Aorta (tissue), 5 donors: ENCODE data around the gene ADGRL3. TPM values are rescaled to one million over a fixed set of nuclear protein-coding genes. Genes with fewer than 3 reads are reported as not detected.

Experiments used
- ATAC-seq: fragments of 200-7000 bp; cut with Tn5 transposase; one replicate; pipeline ENCODE4 v1.9.1; 2022; ENCODE audit warnings: moderate library complexity; ENCODE audit not compliant: low FRiP score
- DNase-seq, 2 donors: peaks; one replicate each; pipeline ENCODE4 v3.0.0-alpha.2; 2020
- H3K27ac ChIP-seq, 2 donors: one replicate each; pipeline ENCODE4 v1.5.1; 2013; ENCODE audit warnings: low read length in 2 of 2, mild to moderate bottlenecking in 2 of 2, moderate library complexity in 2 of 2, control low read depth in 1 of 2, inconsistent platforms in 1 of 2, low read depth in 1 of 2
- H3K27me3 ChIP-seq, 2 donors: one replicate each; pipeline ENCODE4 v1.6.1; 2013; ENCODE audit warnings: control low read depth in 1 of 2, low read length in 1 of 2, mild to moderate bottlenecking in 1 of 2, moderate library complexity in 1 of 2; ENCODE audit not compliant: insufficient read depth in 2 of 2, control insufficient read depth in 1 of 2
- H3K36me3 ChIP-seq, 2 donors: one replicate each; pipeline ENCODE4 v1.6.1; 2013; ENCODE audit warnings: control low read depth in 1 of 2, low read length in 1 of 2, mild to moderate bottlenecking in 1 of 2; ENCODE audit not compliant: insufficient read depth in 2 of 2, control insufficient read depth in 1 of 2
- H3K4me1 ChIP-seq, 2 donors: one replicate each; pipeline ENCODE4 v1.6.1; 2013; ENCODE audit warnings: low read length in 2 of 2, control low read depth in 1 of 2, mild to moderate bottlenecking in 1 of 2, moderate library complexity in 1 of 2; ENCODE audit not compliant: insufficient read depth in 2 of 2, control insufficient read depth in 1 of 2
- H3K4me3 ChIP-seq, 2 donors: one replicate each; pipeline ENCODE4 v1.5.1; 2013; ENCODE audit warnings: low read length in 2 of 2, control low read depth in 1 of 2, mild to moderate bottlenecking in 1 of 2
- H3K9me3 ChIP-seq: one replicate; pipeline ENCODE4 v1.6.1; 2013; ENCODE audit warnings: mild to moderate bottlenecking, low read length; ENCODE audit not compliant: control insufficient read depth
- WGBS, 2 donors: extraction: QIAGEN DNeasy Blood & Tissue Kit; methylation state at CpG; one replicate each; pipeline ENCODE4 v1.1.7; 2013; 5-methylcytosine and 5-hydroxymethylcytosine counted together
- intact Hi-C, 2 donors: fragments of 100-400 bp; cut with DNase I; formaldehyde crosslinking; loops; one replicate each; pipeline versions ENCODE4 v1.14.2 to v1.15.0; 2022
- polyA plus RNA-seq, 2 donors: library from polyadenylated mRNA; stranded (reverse); fragments of 200-250 nt; gene quantifications; one replicate each; pipeline ENCODE4 v1.2.3, GENCODE V29; 2013
- total RNA-seq, 2 donors: library from RNA; stranded (reverse); fragmentation: NEBNext Ultra II Directional; extraction: Animal tissue kit (Norgen Biotek cat#: 25700); gene quantifications; one replicate each; pipeline ENCODE4 v1.2.1, GENCODE V29; 2021
- donor health status: healthy with polysubstance abuse.
- donor health status: Bipolar disorder and iron deficiency.
- donor health status: DM: no; HTN: no; CAD: no.
- donor health status: DM: no; HTN: no; CAD: no.
- donor health status: DM: yes; HTN: yes; CAD: no.

The ADGRL3 gene
- total and polyA plus RNA-seq, 4 donors = 1.8 to 110 (median 20.7) TPM

DNA sequence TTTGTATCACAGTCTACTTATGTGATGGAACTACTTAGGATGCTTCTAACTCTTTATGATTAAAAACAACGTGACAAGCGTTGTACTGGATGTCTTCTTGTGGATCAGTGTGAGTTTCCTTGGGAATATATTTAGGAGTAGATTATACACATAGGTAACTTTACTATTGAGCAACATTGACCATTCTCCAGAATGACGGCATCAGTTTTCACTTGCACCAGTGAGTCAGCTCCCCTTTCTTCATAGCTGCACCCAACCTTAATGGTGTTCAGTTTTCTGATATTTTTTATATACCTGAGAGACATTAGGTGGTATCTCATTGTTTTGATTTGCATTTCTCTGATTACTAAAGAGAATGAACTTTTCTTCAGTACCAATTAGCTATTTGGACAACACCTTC, 343.9 kb downstream of the ADGRL3 start:
- Histone ChIP-seq H3K4me3 (no peak overlapping the region), H3K4me1 (no peaks in the 10 kb centered on the region), H3K27me3 (no peaks in the 10 kb centered on the region), H3K36me3 (no peaks in the 10 kb centered on the region), H3K9me3 (no peaks in the 10 kb centered on the region), H3K27ac (no peak overlapping the region)
- intact Hi-C loops = no loop called here
- 97 to 99% methylated on average over 3 of the region's 3 CpGs for WGBS, 2 donors
- no peak for DNase-seq
- ATAC-seq = no peak

- ATAC-seq = no peak
- no peaks in the 10 kb centered on the region for H3K4me1 ChIP-seq
Observed at GRCh38 chr4:61545902-61546480, 345.9 kb downstream of the ADGRL3 start.

DNA sequence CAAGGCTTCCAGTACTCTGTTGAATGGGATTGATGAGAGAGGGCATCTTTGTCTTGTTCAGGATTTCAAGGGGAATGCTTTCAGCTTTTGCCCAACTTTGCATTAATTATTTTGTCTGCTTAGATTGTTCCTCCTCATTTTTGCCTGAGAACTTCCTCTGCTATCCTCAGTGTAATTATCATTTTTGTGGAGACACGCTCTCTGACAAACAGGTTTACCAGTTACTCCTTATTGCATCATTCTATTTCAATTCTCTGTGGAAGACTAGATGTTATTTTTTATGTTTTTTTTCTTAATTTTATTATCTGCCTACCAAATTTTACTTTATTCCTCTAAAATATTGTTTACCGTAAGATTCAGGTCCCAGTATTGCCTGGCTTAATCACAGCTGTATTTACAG, 349.2 kb downstream of the ADGRL3 start:
- intact Hi-C loops = no loop called here
- WGBS, 2 donors = 99 to 100% methylated on average over 2 of the region's 2 CpGs
- Histone ChIP-seq H3K36me3 (no peaks in the 10 kb centered on the region), H3K27me3 (no peaks in the 10 kb centered on the region), H3K9me3 (no peaks in the 10 kb centered on the region), H3K4me1 (no peaks in the 10 kb centered on the region), H3K4me3 (no peak overlapping the region), H3K27ac (no peak overlapping the region)
- no peak for DNase-seq
- ATAC-seq = no peak

More at GRCh38 chr4:61545902-61546480, 345.9 kb downstream of the ADGRL3 start:
- no peak overlapping the region for H3K4me3 ChIP-seq
- intact Hi-C loops = no loop called here
- H3K36me3 ChIP-seq = no peaks in the 10 kb centered on the region
- H3K9me3 ChIP-seq = no peaks in the 10 kb centered on the region
- DNase-seq = no peak
- H3K27me3 ChIP-seq = no peaks in the 10 kb centered on the region
- H3K27ac ChIP-seq = no peak overlapping the region
- 80% methylated on average over 3 of the region's 3 CpGs for WGBS, 2 donors

GRCh38 chr4:61553557-61554125, 353.5 kb downstream of the ADGRL3 start:
- peaks cover 0 to 1% of the 10 kb centered on the region in 2 donors for H3K4me1 ChIP-seq
- H3K27ac ChIP-seq = no peak overlapping the region
- no peaks in the 10 kb centered on the region for H3K9me3 ChIP-seq
- no peaks in the 10 kb centered on the region for H3K36me3 ChIP-seq
- no peak overlapping the region for H3K4me3 ChIP-seq
- intact Hi-C loops = no loop called here
- ATAC-seq = no peak
- no peaks in the 10 kb centered on the region for H3K27me3 ChIP-seq
- DNase-seq = no peak
- WGBS, 2 donors = 96 to 100% methylated on average over 1 of the region's 1 CpG

DNA sequence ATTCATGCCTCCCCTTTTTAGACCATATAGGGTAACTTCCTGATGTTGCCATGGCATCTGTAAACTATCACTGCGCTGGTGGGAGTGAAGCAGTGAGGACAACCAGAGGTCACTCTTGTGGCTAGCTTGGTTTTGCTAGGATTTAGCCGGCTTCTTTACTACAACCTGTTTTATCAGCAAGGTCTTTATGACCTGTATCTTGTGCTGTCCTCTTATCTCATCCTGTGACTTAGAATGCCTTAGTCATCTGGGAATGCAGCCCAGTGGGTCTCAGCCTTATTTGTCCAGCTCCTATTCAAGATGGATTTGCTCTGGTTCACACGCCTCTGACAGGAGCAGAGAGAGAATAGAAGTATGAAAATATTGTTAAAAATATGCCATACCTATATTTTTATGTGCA, 355.7 kb downstream of the ADGRL3 start:
- intact Hi-C loops = no loop called here
- ATAC-seq = no peak
- 10 to 21% methylated on average over 3 of the region's 3 CpGs for WGBS, 2 donors

DNA sequence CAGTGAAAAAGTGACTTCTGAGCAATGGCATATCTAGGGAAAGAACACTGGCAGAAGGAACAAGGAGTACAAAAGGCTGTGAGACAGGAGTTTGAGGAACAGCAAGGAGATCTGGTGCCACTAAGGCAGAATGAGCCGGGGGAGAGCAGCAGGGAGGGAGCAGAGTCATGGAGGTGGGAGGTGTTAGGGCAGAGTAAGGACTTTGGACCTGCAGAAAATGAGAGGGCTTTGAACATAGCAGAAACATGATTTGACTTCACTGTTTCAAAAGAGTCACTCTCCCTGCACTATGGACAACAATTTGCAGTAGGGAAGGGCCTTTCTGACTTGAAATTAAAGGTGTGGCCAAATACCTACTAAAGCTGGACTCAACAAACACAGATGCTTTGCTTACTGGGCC, 356.2 kb downstream of the ADGRL3 start:
- intact Hi-C loops = no loop called here
- ATAC-seq = no peak
- DNase-seq = no peak

More for the DNA sequence above, 355.7 kb downstream of the ADGRL3 start:
- DNase-seq = no peak
- Histone ChIP-seq H3K4me3 (no peak overlapping the region), H3K36me3 (no peaks in the 10 kb centered on the region), H3K4me1 (peaks cover 0 to 1% of the 10 kb centered on the region in 2 donors), H3K27ac (no peak overlapping the region), H3K9me3 (no peaks in the 10 kb centered on the region), H3K27me3 (no peaks in the 10 kb centered on the region)

DNA sequence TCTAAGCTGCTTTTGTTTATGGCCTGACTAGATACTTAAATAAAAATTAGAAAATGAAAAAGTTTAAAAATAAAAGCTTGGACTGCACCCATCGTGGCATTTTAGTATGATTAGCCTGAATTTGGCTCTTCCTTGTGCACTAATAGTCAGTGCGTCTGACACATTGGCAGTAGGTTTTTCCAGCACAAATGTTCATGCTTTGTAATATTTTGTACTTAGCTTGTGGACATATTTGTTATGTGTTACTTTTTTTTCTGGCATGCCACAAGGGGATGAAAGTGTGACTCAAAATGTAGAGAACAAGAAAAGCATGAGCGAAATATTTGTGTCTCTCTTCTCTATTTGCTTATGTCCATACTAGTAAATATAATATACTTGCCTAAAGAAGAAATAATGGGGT, 359.3 kb downstream of the ADGRL3 start:
- 32 to 34% methylated on average over 3 of the region's 3 CpGs for WGBS, 2 donors
- intact Hi-C loops = no loop called here
- H3K27me3 ChIP-seq = no peaks in the 10 kb centered on the region
- no peaks in the 10 kb centered on the region for H3K36me3 ChIP-seq
- peaks cover 0 to 1% of the 10 kb centered on the region in 2 donors for H3K4me1 ChIP-seq
- DNase-seq = no peak
- no peak for ATAC-seq
- H3K27ac ChIP-seq = no peak overlapping the region
- no peak overlapping the region for H3K4me3 ChIP-seq
- no peaks in the 10 kb centered on the region for H3K9me3 ChIP-seq

More for the DNA sequence above, 356.2 kb downstream of the ADGRL3 start:
- Histone ChIP-seq H3K4me3 (no peak overlapping the region), H3K27ac (no peak overlapping the region), H3K27me3 (no peaks in the 10 kb centered on the region), H3K4me1 (peaks cover 0 to 1% of the 10 kb centered on the region in 2 donors), H3K9me3 (no peaks in the 10 kb centered on the region), H3K36me3 (no peaks in the 10 kb centered on the region)
- WGBS, 2 donors = 30 to 56% methylated on average over 1 of the region's 1 CpG

- H3K27me3 ChIP-seq = no peaks in the 10 kb centered on the region
- H3K36me3 ChIP-seq = no peaks in the 10 kb centered on the region
- no peak overlapping the region for H3K27ac ChIP-seq
- ATAC-seq = no peak
- no peaks in the 10 kb centered on the region for H3K4me1 ChIP-seq
- no peak overlapping the region for H3K4me3 ChIP-seq
- intact Hi-C loops = no loop called here
- no peak for DNase-seq
- no peaks in the 10 kb centered on the region for H3K9me3 ChIP-seq
Observed at GRCh38 chr4:61561028-61561427, 360.9 kb downstream of the ADGRL3 start.

- no peaks in the 10 kb centered on the region for H3K4me1 ChIP-seq
- ATAC-seq (no peak), DNase-seq (no peak)
- intact Hi-C loops = no loop called here
- no peak overlapping the region for H3K27ac ChIP-seq
- no peaks in the 10 kb centered on the region for H3K9me3 ChIP-seq
- H3K27me3 ChIP-seq = no peaks in the 10 kb centered on the region
- 84 to 93% methylated on average over 2 of the region's 2 CpGs for WGBS, 2 donors
- H3K36me3 ChIP-seq = no peaks in the 10 kb centered on the region
- H3K4me3 ChIP-seq = no peak overlapping the region
Observed at GRCh38 chr4:61571761-61572559, 371.8 kb downstream of the ADGRL3 start.
